DMS153 (cell line): ENCODE results near the gene TP53BP2.
"Not testable (repeated sequence)": the region's sequence is repeated elsewhere in the genome, so short reads cannot be mapped to it uniquely, and the experiment has no call there.

Experiments
- DNase-seq: peaks from one replicate; lab custom pipeline; 2025; lab: John Stamatoyannopoulos, UW

The TP53BP2 gene

GRCh38 chr1:223852337-223852736 is 6.6 kb upstream of the TP53BP2 start:
- no peak for DNase-seq

GRCh38 chr1:223849352-223850254 is 3.9 kb upstream of the TP53BP2 start:
- no peak for DNase-seq

- no peak for DNase-seq
Observed at GRCh38 chr1:223848536-223848935, 2.8 kb upstream of the TP53BP2 start.

- DNase-seq, result no peak
Observed at GRCh38 chr1:223847781-223848345, 2.1 kb upstream of the TP53BP2 start.

GRCh38 chr1:223845037-223845809 is 524 bp downstream of the TP53BP2 start:
- DNase-seq, result no peak

- DNase-seq, result no peak
Observed at GRCh38 chr1:223844787-223845036, 1.0 kb downstream of the TP53BP2 start.

GRCh38 chr1:223843934-223844786 is 1.6 kb downstream of the TP53BP2 start:
- DNase-seq, result no peak

GRCh38 chr1:223842784-223843183 is 3.0 kb downstream of the TP53BP2 start:
- DNase-seq, result no peak

- DNase-seq, result not testable (repeated sequence)
Observed at GRCh38 chr1:223841977-223842623, 3.6 kb downstream of the TP53BP2 start.

- no peak for DNase-seq
Observed at GRCh38 chr1:223840254-223840653, 5.5 kb downstream of the TP53BP2 start.

GRCh38 chr1:223838125-223838854 is 7.5 kb downstream of the TP53BP2 start:
- DNase-seq, result no peak

GRCh38 chr1:223837687-223838086 is 8.1 kb downstream of the TP53BP2 start:
- DNase-seq, result no peak

GRCh38 chr1:223837206-223837605 is 8.5 kb downstream of the TP53BP2 start:
- DNase-seq, result no peak

GRCh38 chr1:223836586-223836985 is 9.2 kb downstream of the TP53BP2 start:
- no peak for DNase-seq

GRCh38 chr1:223835754-223836153 is 10.0 kb downstream of the TP53BP2 start:
- no peak for DNase-seq

- no peak for DNase-seq
Observed at GRCh38 chr1:223834660-223835263, 11.0 kb downstream of the TP53BP2 start.

- DNase-seq, result no peak
Observed at GRCh38 chr1:223833948-223834347, 11.8 kb downstream of the TP53BP2 start.

GRCh38 chr1:223832637-223832943 is 13.2 kb downstream of the TP53BP2 start:
- DNase-seq, result no peak

GRCh38 chr1:223831755-223832636 is 13.8 kb downstream of the TP53BP2 start:
- no peak for DNase-seq

- DNase-seq, result no peak
Observed at GRCh38 chr1:223829678-223830077, 16.1 kb downstream of the TP53BP2 start.
